ENCODE data around the gene CACNA1D.
"Not testable (repeated sequence)": the region's sequence is repeated elsewhere in the genome, so short reads cannot be mapped to it uniquely, and the experiment has no call there.

DNA sequence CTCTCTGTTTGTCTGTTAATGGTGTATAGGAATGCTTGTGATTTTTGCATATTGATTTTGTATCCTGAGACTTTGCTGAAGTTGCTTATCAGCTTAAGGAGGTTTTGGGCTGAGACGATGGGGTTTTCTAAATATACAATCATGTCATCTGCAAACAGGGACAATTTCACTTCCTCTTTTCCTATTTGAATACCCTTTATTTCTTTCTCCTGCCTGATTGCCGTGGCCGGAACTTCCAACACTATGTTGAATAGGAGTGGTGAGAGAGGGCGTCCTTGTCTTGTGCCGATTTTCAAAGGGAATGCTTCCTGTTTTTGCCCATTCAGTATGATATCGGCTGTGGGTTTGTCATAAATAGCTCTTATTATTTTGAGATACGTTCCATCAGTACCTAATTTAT, 24.7 kb upstream of the CACNA1D start:
- TF ChIP-seq, protein P1, sequence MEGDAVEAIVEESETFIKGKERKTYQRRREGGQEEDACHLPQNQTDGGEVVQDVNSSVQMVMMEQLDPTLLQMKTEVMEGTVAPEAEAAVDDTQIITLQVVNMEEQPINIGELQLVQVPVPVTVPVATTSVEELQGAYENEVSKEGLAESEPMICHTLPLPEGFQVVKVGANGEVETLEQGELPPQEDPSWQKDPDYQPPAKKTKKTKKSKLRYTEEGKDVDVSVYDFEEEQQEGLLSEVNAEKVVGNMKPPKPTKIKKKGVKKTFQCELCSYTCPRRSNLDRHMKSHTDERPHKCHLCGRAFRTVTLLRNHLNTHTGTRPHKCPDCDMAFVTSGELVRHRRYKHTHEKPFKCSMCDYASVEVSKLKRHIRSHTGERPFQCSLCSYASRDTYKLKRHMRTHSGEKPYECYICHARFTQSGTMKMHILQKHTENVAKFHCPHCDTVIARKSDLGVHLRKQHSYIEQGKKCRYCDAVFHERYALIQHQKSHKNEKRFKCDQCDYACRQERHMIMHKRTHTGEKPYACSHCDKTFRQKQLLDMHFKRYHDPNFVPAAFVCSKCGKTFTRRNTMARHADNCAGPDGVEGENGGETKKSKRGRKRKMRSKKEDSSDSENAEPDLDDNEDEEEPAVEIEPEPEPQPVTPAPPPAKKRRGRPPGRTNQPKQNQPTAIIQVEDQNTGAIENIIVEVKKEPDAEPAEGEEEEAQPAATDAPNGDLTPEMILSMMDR (IDR thresholded peaks at IDR 0.05) = not testable (repeated sequence)
- TF ChIP-seq POLR2A (IDR thresholded peaks at IDR 0.05) = not testable (repeated sequence)

All from body of pancreas (tissue), 4 donors.